Adipose tissue (tissue), 3 donors: ENCODE results near the gene ALLC. TPM values are rescaled to one million over a fixed set of nuclear protein-coding genes. Genes with fewer than 3 reads are reported as not detected.

Experiments
- H3K27ac ChIP-seq: one replicate; pipeline ENCODE4 v1.5.1; 2013; ENCODE audit warnings: low read depth, low read length
- WGBS, 3 donors: extraction: QIAGEN DNeasy Blood & Tissue Kit; methylation state at CpG; one replicate each; pipeline ENCODE4 v1.1.7; 2013; 5-methylcytosine and 5-hydroxymethylcytosine counted together
- polyA plus RNA-seq, 3 donors: library from polyadenylated mRNA; stranded (reverse); fragments of 200-250 nt; gene quantifications; one replicate each; pipeline ENCODE4 v1.2.3, GENCODE V29; 2013
- donor health status: healthy with polysubstance abuse.
- donor health status: Bipolar disorder and iron deficiency.
- donor health status: healthy.

ALLC gene
- polyA plus RNA-seq, 3 donors, result 0.04 to 0.45 TPM; not detected in 1

DNA sequence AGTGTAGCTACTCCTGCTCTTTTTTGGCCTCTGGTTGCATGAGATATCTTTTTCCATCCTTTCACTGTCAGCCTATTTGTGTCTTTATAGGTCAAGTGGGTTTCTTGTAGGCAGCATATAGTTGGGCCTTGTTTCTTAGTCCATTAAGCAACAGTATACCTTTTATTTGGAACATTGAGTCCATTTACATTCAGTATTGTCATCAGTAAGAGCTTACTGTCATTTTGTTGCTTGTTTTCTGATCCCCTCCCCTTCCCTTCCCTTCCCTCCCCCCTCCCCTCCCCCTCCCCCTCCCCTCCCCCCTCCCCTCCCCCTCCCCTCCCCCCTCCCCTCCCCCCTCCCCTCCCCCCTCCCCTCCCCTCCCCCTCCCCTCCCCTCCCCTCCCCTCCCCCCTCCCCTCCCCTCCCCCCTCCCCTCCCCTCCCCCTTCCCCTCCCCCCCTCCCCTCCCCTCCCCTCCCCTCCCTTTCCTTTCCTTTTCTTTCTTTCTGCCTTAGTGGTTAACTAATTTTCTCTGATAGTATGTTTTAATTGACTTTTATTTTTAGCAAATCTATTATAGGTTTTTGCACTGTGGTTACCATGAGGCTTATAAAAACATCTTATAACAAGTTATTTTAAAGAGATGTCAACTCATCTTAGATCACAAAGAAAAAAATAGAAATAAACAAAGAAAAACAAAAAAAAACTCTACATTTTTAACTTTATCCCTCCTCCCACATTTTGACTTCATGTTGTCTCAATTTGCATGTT is 32.2 kb downstream of the ALLC start:
- no peak overlapping the region for H3K27ac ChIP-seq

DNA sequence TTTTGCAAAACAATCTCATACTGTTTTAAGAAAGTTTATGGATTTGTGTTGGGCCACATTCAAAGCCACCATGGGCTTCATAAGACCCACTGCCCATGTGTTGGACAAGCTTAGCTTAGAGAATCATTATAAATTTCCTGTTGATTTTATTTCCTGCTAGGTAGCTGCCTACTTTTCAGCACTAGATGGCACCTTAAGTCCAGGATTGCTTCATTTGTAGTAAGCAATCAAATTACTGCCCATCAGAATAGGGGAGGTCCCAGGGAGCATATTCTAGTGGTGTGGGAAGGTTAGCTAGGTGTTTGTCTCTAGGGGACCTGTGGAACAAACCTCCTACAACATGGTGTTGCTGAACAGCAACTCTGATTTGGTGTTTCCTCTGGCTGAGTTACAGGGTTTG is 34.4 kb downstream of the ALLC start:
- H3K27ac ChIP-seq, result no peak overlapping the region

DNA sequence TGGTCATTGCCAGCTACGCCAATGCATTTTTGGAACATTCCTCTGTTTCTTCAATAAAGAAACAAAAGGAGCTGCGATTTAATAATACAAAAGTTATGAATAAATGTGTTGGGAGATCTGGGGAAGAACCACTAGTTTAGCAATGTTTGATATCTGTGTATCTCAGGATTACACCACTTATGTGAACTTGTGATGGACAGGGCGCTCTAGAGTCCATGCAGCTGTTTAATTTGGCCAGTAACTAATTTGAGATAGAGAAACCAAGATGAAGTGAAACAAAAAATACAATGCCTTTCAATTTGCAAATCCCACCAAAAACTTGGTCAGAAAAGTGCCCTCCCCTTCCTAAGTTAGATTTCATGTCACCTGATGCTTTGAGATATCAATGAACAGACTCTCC is 38.5 kb downstream of the ALLC start:
- H3K27ac ChIP-seq, result no peak overlapping the region
- 89 to 91% (median 89%) methylated on average over 3 of the region's 3 CpGs for WGBS, 3 donors

DNA sequence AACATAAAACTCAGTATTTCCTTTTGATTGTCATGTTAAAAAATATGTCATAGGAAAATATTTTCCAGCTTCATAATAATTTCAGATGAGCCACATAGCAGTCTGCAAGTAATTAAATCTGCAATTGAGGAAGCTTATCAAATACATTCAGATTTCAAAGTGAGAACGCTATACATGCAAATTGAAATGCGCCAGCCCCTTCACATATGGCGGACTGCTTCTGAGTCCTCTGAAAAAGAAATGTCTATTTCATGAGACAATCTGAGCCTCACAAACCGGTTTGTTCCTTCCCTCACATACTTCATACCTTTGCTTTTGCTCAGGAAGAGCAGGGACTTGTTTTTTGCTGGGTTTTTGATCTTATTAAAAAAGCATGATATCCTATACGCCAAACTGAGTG is 43.1 kb downstream of the ALLC start:
- 83 to 90% (median 89%) methylated on average over 5 of the region's 5 CpGs for WGBS, 3 donors
- H3K27ac ChIP-seq, result no peak overlapping the region

DNA sequence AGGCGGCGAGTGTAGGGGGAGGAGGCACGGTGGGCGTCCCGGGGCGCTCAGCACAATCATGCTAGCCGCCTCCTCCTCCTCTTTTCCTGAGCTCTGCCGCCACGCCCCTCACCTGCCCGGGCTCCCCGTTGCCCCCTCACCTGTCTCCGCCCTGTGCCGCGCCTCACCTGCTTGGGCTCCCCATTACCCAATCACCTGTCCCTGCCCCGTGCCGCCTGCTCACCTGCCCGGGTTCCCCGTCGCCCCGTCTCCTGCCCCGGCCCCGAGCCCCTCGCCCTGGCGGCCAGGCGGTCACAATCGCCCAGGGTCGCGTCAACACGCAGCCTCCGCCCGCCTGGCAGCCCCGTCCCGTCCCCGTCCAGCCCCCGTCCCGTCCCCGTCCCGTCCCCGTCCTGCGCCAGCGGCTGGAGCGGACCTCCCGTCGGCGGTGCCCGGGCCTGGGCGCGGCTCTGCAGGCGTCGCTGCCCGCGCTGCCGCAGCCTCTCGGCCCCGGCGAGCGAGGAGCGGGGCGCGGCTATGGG is 45.3 kb downstream of the ALLC start, which contains the start of gene DCDC2C:
TSS of gene DCDC2C (plus strand) at position 340 of the 521 bp plus-strand sequence. CDS start at position 517, 177 bp downstream.
- no peak within 1 kb of the TSS for H3K27ac ChIP-seq
- WGBS, 3 donors, result 5 to 10% (median 7%) methylated on average over 38 to 60 of the region's 60 CpGs

DNA sequence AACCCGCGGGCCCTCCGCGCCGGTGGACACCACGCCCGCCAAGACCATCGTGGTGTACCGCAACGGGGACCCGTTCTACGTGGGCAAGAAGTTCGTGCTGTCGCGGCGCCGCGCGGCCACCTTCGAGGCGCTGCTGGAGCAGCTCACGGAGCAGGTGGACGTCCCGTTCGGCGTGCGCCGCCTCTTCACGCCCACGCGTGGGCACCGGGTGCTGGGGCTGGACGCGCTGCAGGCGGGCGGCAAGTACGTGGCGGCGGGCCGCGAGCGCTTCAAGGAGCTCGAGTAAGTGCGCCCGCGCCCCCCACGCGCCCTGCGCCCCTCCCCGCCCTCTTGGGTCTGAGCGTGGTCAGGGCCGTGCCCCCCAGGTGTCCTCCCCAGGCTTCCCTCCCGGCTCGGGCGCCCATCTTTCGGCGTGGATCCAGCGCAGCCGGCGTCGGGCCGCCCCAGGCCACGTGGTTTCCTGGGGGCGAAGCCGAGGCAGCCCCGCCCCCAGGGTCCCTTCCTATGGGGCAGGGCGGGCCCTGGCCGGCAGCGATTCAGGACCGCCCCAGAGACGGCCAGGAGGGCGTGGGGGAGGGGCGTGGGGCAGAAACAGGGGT is 45.9 kb downstream of the ALLC start:
- no peak overlapping the region for H3K27ac ChIP-seq
- 19 to 33% (median 26%) methylated on average over 59 to 73 of the region's 73 CpGs for WGBS, 3 donors

DNA sequence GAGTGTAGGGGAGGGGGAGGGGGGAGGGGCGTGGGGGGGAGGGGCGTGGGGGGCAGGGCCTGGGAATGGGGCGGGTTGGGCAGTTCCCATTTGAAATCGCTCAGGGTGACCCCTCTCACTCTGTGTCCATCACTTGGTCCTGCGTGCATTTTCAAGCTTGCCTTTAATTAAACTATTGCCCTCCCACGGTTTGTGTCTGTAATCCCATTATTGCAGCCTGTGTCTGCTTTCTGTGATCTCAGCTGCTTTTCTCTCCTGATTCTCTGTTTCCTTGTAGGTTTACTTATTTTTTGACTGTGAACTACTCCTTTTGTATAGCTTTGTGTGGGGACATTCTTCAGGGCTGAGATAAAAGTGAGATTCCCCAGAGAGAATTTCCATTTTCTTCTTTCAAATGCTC is 46.7 kb downstream of the ALLC start:
- 34 to 47% (median 42%) methylated on average over 3 to 6 of the region's 6 CpGs for WGBS, 3 donors
- no peak overlapping the region for H3K27ac ChIP-seq

DNA sequence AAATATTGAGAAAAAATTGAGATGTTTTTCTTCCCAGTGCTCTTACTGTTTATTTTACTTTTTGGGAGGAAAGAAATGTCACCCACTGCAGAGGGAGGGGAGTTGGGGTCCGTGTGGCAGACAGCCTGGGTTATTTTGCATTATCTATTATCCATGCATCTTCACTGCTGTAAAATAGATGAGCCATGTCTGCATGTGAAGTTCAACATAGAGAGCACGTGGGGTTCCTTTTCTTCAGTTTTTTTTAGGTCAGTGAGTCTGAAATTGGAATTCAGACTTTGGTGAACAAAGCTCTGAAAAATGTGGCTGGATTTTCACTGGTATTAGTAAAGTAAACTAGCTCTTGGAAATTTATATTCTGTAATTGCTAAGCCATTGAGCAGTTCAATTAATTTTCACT is 47.8 kb downstream of the ALLC start:
- 15 to 28% (median 27%) methylated on average over 2 of the region's 2 CpGs for WGBS, 3 donors

DNA sequence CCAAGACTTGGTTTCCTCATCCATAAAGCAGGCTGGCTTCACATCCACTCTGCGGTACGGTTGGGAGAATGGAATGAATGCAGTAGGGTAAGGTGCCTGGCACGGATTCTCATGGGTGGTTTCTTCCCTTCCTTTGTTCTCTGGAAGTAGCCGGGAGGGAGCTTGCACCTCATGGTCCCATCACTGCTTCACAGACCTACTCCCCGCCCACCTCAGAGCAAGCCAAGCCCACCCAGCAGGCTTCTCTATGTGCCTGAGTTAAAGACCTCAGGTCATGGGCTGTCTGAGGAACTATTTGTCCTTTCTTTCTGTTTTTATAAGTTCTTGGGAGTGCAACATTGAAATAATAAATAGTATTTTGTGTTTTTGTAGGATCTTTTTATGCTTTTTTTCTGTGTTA is 48.9 kb downstream of the ALLC start:
- no peak overlapping the region for H3K27ac ChIP-seq
- WGBS, 3 donors, result 65 to 72% (median 67%) methylated on average over 5 of the region's 5 CpGs

More for the DNA sequence above, 47.8 kb downstream of the ALLC start:
- H3K27ac ChIP-seq, result no peak overlapping the region

DNA sequence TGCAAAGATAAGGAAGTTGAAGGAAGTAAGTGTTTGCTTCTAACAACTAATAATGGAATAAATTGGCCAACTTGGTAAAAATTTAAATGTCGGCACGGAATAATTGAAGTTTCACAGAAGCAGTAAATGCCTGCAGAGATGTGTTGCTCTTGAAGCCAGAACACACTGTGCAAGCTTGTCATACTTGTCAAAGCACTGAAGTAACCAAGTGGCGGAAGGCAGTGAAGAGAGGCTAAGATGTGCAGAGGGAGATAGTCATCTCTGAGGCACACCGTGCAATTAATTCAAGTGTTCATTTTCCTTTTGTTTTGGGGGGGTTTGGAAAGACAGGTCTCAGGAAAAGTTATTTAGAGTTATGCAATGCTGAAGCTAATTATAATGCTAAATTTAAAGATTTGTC is 50.6 kb downstream of the ALLC start:
- H3K27ac ChIP-seq, result no peak overlapping the region
- WGBS, 3 donors, result 85 to 92% (median 87%) methylated on average over 4 of the region's 4 CpGs

DNA sequence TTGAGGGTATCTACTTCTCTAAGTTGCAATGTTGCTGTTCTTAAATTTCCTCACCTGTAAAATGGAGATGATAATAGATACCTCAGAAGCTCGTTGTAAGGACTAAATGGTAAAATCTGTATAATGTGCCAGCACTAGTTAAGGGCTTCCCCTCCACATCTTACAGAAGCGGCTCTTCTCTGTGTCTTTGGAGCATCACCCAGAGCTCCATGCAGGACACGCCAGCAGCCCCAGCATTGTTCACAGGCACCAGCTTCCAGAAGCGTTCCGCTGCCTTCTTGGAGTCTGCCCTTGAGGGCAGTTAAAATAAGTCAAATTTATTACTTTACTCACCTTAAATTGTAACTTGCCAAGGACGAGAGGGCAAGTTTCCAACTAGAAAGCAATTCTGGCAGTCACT is 51.2 kb downstream of the ALLC start:
- no peak overlapping the region for H3K27ac ChIP-seq
- WGBS, 3 donors, result 71 to 79% (median 79%) methylated on average over 6 of the region's 6 CpGs

DNA sequence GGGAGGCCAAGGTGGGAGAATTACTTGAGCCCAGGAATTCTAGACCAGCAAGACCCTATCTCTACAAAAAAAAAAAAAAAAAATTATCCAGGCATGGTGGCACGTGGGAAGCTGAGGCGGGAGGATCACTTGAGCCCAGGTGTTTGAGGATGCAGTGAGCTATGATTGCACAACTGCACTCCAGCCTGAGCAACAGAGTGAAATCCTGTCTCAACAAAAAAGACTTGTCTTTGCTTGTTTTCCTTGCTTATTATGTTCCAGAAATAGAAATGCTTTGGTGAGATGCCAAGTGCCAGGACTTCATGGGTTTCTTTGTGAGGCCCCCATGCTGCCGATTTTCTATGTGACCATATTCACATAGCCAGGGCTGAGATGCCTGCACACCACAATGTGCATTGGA is 54.4 kb downstream of the ALLC start:
- 58 to 68% (median 68%) methylated on average over 3 of the region's 3 CpGs for WGBS, 3 donors
- H3K27ac ChIP-seq, result no peak overlapping the region

DNA sequence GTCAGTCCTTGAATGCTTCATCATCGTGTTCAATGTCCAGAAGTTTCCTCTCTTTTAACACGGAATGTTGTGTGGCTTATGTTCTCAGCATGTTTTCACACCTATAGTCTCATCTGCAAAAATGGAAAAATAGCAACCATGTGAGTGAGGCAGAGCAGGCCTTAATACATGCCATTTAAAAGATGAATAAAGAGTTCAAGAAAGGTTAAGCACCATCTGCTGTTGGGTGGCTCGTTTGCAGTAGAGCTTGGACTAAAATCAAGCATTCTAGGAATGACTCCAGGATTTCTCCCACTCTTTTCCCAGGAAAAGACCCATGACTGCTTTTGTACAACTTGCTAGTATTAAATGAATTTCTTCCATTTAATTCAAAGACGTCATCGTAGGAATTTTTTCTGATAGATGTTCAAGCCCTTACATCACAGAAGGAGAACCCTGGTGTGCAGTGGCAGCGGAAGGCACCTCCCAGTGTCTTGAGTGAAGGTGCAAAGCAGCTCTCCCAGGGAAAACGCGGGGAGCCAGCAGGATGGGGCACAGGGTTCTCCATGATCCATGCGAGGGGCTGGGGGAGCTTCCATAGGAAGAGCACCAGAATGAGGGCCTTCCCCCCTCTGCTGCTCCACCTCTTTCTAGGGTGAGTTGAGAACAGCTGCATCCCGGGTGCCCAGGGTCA is 55.0 kb downstream of the ALLC start:
- no peak overlapping the region for H3K27ac ChIP-seq
- 59 to 66% (median 64%) methylated on average over 10 of the region's 10 CpGs for WGBS, 3 donors

DNA sequence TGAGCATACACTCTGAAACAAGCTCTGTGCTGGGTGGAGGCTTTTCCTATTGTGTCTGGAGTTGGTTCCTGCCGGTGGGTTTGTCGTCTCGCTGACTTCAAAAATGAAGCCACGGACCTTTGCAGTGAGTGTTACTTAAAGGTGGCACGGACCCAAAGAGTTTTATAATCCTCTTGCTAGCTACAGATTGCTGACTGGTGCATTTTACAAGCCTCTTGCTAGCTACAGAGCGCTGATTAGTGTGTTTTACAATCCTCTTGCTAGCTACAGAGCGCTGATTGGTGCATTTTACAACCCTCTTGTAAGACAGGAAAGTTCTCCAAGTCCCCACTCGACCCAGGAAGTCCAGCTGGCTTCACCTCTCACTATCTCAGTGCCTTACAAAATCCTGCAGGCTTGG is 60.7 kb downstream of the ALLC start:
- 73 to 78% (median 75%) methylated on average over 8 of the region's 8 CpGs for WGBS, 3 donors
- H3K27ac ChIP-seq, result no peak overlapping the region

DNA sequence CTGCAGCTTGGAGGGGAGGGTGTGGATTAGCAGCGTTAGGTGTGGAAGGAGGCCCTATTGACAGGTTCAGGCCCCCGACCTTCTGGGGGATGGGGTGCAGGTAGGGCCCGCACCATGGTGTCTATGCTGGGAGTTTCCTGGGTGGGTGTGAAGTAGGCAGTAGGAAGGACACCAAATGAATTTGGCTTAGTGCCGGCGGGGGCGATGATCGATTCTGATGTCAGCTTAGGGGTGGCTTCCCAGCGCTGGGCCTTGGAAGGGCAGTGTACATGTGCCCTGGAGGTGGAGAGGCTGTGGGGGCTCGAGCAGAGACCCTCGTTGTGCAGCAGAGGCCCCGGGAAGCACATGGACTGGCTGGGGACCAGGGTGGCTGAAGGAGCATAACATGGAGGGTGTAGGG is 67.0 kb downstream of the ALLC start:
- H3K27ac ChIP-seq, result no peak overlapping the region
- WGBS, 3 donors, result 82 to 88% (median 86%) methylated on average over 11 of the region's 11 CpGs

DNA sequence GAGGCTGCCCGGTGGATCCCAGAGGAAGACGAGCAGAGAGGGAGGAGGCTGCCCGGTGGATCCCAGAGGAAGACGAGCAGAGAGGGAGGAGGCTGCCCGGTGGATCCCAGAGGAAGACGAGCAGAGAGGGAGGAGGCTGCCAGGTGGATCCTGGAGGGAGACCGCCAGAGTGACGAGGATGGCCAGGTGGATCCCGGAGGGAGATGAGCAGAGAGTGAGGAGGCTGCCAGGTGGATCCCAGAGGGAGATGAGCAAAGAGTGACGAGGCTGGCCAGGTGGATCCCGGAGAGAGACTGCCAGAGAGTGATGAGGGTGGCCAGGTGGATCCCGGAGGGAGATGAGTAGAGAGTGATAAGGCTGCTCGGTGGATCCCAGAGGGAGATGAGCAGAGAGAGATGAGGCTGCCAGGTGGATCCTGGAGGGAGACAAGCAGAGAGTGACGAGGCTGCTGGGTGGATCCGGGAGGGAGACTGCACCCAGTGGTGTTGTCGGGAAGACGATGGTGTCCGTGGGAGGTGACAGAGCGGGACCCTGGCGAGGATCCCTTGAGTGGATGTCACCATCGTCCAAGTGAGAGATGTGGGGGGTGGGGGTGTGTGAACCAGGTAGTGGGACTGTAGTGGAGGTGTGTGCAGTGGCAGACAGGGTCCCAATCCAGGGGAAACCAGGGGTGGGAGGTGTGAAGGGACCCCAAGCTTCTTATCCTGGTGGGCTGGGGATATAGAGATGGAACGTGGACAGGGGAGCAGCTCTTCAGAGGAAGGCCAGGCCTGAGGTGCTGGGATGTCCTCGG is 67.7 kb downstream of the ALLC start:
- WGBS, 3 donors, result 69 to 81% (median 76%) methylated on average over 23 of the region's 23 CpGs

DNA sequence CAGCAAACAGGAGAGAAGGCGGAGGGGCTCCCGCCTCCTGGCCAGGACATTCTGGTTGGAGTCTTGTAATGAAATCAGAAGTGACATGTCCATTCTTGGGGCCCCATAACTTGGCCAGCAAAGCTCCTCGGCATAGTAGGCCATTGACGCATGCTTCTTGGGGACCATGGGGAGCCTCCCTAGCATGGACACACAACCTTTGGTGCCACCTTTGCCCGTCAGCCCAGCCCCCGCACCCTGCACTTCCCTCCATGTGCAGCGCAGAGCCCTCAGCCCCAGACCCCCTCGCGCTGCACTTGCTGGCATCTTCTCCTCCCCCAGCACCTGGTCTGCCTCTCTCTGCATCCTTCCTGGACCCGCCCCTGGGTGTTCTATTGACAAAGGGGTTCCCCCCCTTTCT is 68.5 kb downstream of the ALLC start:
- no peak overlapping the region for H3K27ac ChIP-seq
- WGBS, 3 donors, result 75 to 91% (median 90%) methylated on average over 10 of the region's 10 CpGs

More for the DNA sequence above, 67.7 kb downstream of the ALLC start:
- H3K27ac ChIP-seq, result no peak overlapping the region

DNA sequence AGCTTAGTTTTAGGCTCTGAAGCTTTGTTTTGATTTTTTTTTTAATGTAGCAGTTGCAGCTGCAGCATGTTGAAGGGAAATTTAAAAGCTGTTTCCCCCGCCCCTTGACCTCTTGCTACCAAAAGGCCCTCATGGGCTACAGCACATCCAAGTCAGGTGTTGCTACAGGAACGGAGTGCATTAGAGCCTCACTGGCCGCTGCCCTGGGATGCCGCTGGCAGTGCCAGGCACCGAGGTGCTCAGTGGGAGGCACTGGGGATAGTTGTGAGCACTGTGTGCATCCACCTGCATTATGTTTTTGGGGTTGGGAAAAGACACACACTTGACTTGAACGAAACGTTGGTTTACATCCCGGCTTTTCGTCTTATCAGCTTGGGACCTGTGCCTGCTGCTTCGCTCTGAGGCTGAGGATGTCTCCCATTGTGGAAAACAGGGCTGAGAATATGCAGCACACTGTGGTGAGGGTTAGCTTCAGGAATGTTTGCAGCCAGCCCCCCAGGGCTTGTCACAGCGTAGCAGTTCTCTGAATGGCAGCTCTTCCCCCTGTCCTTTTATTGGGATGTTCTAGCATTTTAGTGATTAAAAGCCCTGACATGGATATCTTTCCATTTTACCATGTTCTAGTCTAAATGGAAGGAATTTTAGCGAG is 69.5 kb downstream of the ALLC start:
- WGBS, 3 donors, result 45 to 55% (median 46%) methylated on average over 12 of the region's 12 CpGs
- H3K27ac ChIP-seq, result no peak overlapping the region
